ENCODE measurements around the gene RHOV. TPM values are rescaled to one million over a fixed set of nuclear protein-coding genes. Genes with fewer than 3 reads are reported as not detected.

The RHOV gene
- total RNA-seq, 2 donors from 2014 or later: 0.24 to 0.45 TPM

DNA sequence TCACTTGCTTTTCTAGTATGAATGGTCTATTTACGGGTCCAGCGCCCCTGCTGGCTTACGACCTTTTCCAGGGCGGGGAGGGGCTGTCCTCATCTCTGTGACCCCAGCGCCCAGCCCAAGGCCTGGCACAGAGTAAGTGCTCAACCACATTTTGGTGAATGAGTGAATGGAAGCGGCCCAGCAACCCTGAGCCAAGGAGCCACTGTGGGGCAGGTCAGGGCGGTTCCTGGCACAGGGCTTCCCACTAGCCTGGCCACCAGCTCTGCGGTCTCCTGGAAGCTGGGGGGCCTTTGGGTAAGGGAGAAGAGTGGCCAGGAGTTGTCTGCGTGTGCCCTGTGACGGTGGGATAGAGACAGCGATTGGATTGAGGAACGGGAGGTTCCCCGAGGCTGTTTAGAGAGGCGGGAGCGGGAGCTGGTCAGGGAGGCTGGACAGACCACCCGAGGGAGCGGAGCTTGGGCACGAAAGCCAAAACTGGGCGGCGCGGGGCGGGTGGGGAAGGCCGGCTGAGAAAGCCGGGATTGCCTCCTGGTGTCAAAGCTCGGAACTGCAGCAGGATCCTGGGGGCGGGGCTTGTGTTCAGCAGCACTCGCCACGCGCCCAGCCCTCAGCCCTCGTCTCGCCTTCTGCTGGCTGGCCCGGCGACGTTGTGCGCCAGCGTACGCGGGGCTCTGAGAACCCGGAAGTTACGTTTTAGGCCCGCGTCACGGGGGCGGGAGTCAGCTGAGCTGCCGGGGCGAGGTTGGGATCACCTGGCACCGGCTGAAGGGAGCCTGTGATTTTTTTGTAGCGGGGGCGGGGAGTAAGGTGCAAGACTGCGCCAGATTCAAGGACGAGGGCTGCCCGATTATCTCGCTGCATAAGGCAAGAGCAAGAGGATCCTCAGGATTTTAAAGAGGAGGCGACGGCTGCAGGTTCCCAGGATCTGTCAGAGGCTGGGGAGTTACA lies 20.0 kb upstream of the RHOV start, which contains the start of gene VPS18:
TSS of gene VPS18 (plus strand) at position 718 of the 948 bp plus-strand sequence. CDS start 319 bp downstream, outside the sequence.
- peak within 1 kb of the TSS; percentile 94 for H3K4me3 Mint-ChIP-seq
- H3K4me1 Mint-ChIP-seq: peaks cover 13% of the 10 kb centered on the region
- H3K36me3 Mint-ChIP-seq (ENCODE audit: low read depth): peaks cover 39% of the 10 kb centered on the region
- H3K27ac Mint-ChIP-seq: peak within 1 kb of the TSS; percentile 94
- H3K9me3 Mint-ChIP-seq: no peaks in the 10 kb centered on the region
- no peaks in the 10 kb centered on the region for H3K27me3 Mint-ChIP-seq
- ATAC-seq (replicated peaks): peak; percentile 99

DNA sequence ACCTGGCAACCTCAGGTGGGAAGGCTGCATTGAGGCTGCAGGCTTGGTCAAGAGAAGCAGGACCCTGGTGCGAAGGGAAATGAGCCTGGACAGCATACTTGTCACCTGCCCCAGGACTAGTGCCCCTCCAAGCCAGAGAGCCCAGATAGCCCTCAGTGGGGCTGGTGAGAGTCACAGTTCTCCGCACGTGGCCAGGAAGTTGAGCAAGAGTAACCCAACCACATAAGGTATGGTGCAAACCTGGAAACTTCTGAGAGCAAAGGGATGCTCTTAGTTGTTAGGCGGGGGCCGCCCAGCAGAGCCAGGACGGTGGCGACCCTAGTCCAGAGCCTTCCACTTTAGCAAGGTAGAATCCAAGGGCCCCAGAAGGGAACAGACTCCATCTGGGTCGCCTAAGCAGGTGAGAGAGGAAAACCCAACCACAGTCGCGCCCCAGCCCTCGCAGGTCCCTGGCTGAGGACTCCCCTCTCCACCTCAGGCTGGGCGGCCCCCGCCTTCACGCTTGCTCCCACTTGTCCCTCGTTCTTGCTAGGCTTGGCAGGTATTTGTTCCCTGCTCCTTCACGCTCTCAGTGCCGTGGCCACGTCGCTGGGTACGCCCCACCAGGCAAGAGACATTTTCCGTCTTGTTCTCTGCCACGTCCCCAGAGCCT lies 19.1 kb upstream of the RHOV start:
- peak overlapping the region; percentile 94 for H3K4me3 Mint-ChIP-seq
- no peaks in the 10 kb centered on the region for H3K9me3 Mint-ChIP-seq
- H3K27ac Mint-ChIP-seq: peak overlapping the region; percentile 94
- peaks cover 30% of the 10 kb centered on the region for H3K36me3 Mint-ChIP-seq (ENCODE audit: low read depth)
- ATAC-seq (replicated peaks): no peak
- peaks cover 13% of the 10 kb centered on the region for H3K4me1 Mint-ChIP-seq
- no peaks in the 10 kb centered on the region for H3K27me3 Mint-ChIP-seq

DNA sequence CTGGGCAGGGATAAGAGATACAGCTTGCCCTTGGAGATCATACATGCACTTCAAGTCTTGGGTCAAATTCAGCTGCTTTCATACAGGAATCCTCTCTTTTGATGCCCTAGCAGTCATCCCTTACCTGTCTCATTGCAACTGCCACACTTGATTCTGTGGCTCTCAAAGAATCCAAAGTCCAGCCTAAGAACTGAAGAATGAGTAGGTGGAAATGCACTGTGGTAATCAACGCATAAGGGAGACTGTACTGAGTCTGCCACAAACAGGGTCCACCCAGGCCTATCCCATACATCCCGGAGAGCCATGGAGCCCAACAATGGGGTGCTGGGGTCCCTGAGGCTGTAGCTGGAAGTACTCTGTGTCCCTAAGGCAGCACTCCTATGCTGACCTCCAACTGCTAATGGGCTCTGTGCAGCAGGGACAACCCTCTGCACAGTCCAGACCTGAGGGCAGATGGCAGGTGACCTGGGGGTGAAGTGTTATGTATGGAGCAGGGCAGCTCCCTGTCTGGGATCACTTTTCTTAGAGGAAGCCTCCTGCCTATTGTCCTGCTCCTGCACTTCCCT lies 18.5 kb upstream of the RHOV start:
- peak overlapping the region; percentile 37 for H3K4me3 Mint-ChIP-seq
- no peak overlapping the region for H3K27ac Mint-ChIP-seq
- no peak for ATAC-seq (replicated peaks)
- H3K4me1 Mint-ChIP-seq: peaks cover 13% of the 10 kb centered on the region
- peaks cover 24% of the 10 kb centered on the region for H3K36me3 Mint-ChIP-seq (ENCODE audit: low read depth)
- no peaks in the 10 kb centered on the region for H3K9me3 Mint-ChIP-seq
- H3K27me3 Mint-ChIP-seq: no peaks in the 10 kb centered on the region

DNA sequence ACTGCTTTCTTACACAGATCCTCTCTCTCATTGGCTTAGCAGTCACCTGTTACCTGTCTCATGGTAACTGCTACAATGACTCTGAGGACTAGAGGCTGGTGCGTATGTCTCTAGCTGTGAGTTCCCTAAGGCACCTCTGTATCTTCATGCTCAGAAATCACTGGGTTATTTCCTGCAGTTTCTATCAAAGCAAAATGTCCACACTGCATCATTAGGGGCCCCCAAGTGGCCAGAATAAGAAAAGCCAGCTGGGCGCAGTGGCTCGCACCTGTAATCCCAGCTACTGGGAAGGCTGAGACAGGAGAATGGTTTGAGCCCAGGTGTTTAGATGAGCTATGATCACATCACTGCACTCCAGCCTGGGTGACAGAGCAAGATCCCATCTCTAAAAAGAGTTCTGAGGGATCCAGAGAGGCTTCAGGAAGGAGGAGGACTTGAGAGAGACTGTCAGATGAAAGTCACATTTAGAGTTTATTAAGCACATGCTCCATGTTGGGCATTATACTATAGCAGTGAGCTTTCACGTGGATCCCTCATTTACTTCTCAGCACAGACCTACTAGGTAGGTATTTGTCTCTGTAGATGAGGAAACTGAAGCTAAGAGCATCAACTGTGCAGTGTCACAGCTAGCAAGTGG lies 17.9 kb upstream of the RHOV start:
- Mint-ChIP-seq H3K9me3 (no peaks in the 10 kb centered on the region), H3K4me3 (no peak overlapping the region), H3K36me3 (ENCODE audit: low read depth) (peaks cover 18% of the 10 kb centered on the region), H3K27me3 (no peaks in the 10 kb centered on the region), H3K4me1 (peaks cover 13% of the 10 kb centered on the region), H3K27ac (no peak overlapping the region)
- no peak for ATAC-seq (replicated peaks)

DNA sequence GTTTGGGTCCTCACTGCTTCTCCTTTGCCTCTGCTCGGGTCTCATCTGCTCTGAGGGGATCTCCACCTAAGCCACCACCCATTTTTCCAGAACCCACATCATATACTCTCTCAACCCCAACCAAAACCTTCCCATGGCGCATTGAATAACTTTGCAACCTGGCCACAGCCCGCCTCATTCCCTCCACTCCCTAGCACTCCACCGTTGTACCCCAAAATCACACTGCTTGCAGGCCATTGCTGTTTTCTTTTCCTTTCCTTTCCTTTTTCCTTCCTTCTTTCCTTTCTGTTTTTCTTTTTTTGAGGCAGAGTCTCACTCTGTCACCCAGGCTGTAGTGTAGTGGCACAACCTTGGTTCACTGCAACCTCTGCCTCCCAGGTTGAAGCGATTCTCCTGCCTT lies 17.1 kb upstream of the RHOV start:
- peaks cover 13% of the 10 kb centered on the region for H3K4me1 Mint-ChIP-seq
- ATAC-seq (replicated peaks): no peak
- H3K27me3 Mint-ChIP-seq: no peaks in the 10 kb centered on the region
- no peak overlapping the region for H3K4me3 Mint-ChIP-seq
- peaks cover 10% of the 10 kb centered on the region for H3K36me3 Mint-ChIP-seq (ENCODE audit: low read depth)
- H3K9me3 Mint-ChIP-seq: no peaks in the 10 kb centered on the region
- no peak overlapping the region for H3K27ac Mint-ChIP-seq

DNA sequence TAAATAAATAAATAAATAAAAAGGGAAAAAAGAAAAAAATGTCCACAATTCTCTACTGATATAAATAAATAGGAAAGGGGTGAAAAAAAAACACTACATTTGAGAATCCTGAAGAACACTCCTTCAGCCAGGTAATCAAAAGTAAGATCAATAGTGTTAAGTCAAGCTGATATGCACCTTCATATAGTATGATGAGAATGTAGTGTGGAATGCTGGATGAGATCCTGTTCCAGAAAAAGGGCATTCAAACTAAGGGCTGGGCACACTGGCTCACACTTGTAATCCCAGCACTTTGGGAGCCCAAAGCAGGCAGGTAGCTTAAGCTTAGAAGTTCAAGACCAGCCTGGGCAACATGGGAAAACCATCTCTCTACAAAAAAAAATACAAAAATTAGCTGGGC lies 15.1 kb upstream of the RHOV start:
- Mint-ChIP-seq H3K27ac (no peak overlapping the region), H3K4me1 (peaks cover 9% of the 10 kb centered on the region), H3K9me3 (no peaks in the 10 kb centered on the region), H3K27me3 (no peaks in the 10 kb centered on the region), H3K4me3 (no peak overlapping the region), H3K36me3 (ENCODE audit: low read depth) (no peaks in the 10 kb centered on the region)
- ATAC-seq (replicated peaks): no peak

DNA sequence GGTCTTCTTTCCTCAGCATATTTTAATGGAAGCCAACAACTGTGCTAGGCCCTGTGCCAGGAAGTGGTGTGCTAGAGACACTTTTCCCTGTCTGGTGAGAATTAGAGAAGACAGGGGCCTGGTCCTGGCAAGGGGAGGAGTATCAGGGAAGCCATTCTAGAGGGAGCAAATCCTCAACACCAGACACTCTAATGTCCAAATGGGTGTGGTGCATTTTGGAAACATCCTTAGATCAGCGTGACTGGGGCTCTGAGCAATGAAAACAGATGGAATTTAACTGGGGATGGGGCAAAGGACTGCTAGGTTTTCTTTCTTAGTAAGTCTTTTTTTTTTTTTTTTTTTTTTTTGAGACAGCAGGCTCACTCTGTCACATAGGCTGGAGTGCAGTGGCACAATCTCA lies 12.6 kb upstream of the RHOV start:
- Mint-ChIP-seq H3K4me3 (no peak overlapping the region), H3K4me1 (peaks cover 5% of the 10 kb centered on the region), H3K36me3 (ENCODE audit: low read depth) (no peaks in the 10 kb centered on the region), H3K27me3 (no peaks in the 10 kb centered on the region), H3K27ac (no peak overlapping the region), H3K9me3 (no peaks in the 10 kb centered on the region)
- no peak for ATAC-seq (replicated peaks)

DNA sequence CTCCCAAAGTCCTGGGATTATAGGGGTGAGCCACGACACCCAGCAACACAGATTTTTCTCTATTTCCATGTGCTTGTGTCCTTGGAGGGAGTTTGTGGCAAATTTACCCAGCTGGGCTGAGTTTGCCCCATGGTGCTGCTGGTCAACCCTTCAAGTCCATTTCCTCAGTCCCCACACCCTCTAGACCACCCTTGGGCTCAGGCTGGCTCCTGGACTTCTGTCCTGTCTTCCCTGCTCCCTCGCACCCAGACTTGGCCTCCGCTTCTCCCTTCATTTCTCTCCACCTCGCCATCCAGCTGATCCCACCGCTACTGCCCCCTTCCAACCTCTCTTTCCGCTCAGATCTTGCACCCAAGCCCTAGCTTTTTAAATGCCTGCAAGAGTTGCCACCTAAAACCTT lies 7.3 kb upstream of the RHOV start:
- H3K9me3 Mint-ChIP-seq: no peaks in the 10 kb centered on the region
- no peak overlapping the region for H3K27ac Mint-ChIP-seq
- no peak overlapping the region for H3K4me3 Mint-ChIP-seq
- H3K4me1 Mint-ChIP-seq: peaks cover 10% of the 10 kb centered on the region
- no peaks in the 10 kb centered on the region for H3K36me3 Mint-ChIP-seq (ENCODE audit: low read depth)
- no peak for ATAC-seq (replicated peaks)
- H3K27me3 Mint-ChIP-seq: no peaks in the 10 kb centered on the region

DNA sequence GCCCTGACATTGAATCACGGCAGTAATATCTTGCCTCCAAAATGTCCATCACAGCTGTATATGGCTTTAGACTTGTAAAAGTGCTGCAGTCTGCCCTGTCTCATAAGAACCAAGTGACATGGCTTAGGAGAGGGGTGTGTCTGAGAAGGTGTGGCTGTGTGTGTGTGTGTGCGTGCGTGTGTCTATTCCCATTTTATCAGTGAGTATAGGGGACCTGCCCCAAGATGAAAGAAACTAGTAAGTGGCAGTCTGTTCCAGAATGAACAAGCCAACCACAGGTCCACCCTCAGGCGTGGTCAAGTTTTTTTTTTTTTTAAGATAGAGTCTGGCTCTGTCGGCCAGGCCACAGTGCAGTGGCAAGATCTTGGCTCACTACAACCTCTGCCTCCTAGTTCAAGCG lies 5.6 kb upstream of the RHOV start:
- Mint-ChIP-seq H3K36me3 (ENCODE audit: low read depth) (no peaks in the 10 kb centered on the region), H3K4me1 (peaks cover 5% of the 10 kb centered on the region), H3K27ac (no peak overlapping the region), H3K27me3 (no peaks in the 10 kb centered on the region), H3K9me3 (no peaks in the 10 kb centered on the region), H3K4me3 (no peak overlapping the region)
- peak; percentile 61 for ATAC-seq (replicated peaks)

DNA sequence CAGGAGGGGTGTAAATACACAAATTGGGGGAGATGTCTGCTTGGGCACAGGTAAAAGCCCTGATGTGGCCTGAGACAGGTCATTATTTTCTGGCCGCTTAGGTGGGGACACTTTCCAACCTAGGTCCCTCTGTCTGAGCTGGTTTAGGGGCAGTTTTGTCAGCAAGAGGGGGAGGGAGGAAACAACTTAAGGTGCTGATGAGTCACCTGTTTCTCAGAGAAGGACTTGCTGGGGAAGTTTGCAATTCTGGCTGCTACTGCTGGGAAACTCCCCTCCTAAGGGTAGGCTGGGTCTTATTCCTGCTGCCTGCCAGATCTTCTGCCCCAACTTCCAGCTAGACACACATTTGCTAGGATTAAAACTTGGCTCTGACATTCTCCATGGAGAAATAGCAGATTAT lies 4.8 kb upstream of the RHOV start:
- peak overlapping the region; percentile 46 for H3K4me3 Mint-ChIP-seq
- no peaks in the 10 kb centered on the region for H3K27me3 Mint-ChIP-seq
- no peaks in the 10 kb centered on the region for H3K36me3 Mint-ChIP-seq (ENCODE audit: low read depth)
- no peaks in the 10 kb centered on the region for H3K9me3 Mint-ChIP-seq
- peak; percentile 91 for ATAC-seq (replicated peaks)
- H3K4me1 Mint-ChIP-seq: peaks cover 5% of the 10 kb centered on the region
- peak overlapping the region; percentile 84 for H3K27ac Mint-ChIP-seq

DNA sequence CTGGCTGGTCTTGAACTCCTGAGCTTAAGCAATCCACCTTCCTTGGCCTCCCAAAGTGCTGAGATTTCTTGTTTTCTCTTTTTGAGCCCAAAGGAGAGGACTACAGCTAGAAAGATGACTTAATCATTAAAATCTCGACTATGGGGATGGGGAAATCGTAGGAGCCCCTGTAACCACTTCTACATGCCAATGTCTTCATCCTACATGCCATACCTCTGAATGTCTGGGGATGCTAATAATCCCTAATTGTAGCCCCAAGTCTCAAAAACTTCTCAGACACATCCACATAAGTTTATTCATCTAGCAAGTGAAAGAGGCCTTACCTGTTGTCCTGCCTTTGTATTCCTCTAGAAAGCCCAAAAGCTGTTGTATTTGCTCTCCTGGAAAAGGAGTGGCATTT lies 3.7 kb upstream of the RHOV start:
- no peak overlapping the region for H3K27ac Mint-ChIP-seq
- H3K36me3 Mint-ChIP-seq (ENCODE audit: low read depth): no peaks in the 10 kb centered on the region
- H3K9me3 Mint-ChIP-seq: no peaks in the 10 kb centered on the region
- no peaks in the 10 kb centered on the region for H3K27me3 Mint-ChIP-seq
- no peak for ATAC-seq (replicated peaks)
- no peak overlapping the region for H3K4me3 Mint-ChIP-seq
- H3K4me1 Mint-ChIP-seq: peaks cover 5% of the 10 kb centered on the region

DNA sequence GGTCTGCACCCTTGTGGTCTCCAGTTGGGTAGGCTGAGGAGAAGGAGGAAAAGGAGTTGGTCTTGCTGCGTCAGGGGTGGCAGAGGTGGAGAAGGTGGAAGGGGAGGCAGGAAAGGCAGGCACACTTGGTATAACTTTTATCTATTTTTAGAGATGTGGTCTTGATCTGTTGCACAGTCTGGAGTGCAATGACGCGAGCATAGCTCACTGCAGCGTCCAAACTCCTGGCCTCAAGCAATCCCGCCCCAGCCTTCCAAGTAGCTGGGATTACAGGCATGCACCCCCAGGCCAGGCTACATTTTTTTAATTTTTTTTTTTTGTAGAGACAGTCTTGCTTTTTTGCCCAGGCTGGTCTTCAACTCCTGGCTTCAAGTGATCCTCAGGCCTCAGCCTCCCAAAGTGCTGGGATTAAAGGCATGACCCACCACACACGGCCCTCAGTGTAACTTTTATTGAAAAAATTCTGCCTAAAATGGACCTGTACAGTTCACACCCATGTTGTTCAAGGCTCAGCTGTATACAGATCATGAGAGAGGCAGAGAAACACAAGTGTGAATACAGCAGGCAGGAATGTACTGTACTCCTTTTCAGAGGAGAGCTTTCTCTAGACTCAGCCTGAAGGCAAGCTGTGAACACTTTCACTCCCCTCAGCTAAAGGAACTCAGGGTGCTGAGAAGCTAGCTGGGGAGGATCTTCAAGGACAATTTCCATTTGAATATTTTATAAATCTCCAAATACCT lies 2.1 kb upstream of the RHOV start:
- ATAC-seq (replicated peaks): no peak
- H3K27me3 Mint-ChIP-seq: no peaks in the 10 kb centered on the region
- no peak overlapping the region for H3K27ac Mint-ChIP-seq
- no peaks in the 10 kb centered on the region for H3K9me3 Mint-ChIP-seq
- H3K36me3 Mint-ChIP-seq (ENCODE audit: low read depth): no peaks in the 10 kb centered on the region
- H3K4me1 Mint-ChIP-seq: peaks cover 13% of the 10 kb centered on the region
- no peak overlapping the region for H3K4me3 Mint-ChIP-seq

DNA sequence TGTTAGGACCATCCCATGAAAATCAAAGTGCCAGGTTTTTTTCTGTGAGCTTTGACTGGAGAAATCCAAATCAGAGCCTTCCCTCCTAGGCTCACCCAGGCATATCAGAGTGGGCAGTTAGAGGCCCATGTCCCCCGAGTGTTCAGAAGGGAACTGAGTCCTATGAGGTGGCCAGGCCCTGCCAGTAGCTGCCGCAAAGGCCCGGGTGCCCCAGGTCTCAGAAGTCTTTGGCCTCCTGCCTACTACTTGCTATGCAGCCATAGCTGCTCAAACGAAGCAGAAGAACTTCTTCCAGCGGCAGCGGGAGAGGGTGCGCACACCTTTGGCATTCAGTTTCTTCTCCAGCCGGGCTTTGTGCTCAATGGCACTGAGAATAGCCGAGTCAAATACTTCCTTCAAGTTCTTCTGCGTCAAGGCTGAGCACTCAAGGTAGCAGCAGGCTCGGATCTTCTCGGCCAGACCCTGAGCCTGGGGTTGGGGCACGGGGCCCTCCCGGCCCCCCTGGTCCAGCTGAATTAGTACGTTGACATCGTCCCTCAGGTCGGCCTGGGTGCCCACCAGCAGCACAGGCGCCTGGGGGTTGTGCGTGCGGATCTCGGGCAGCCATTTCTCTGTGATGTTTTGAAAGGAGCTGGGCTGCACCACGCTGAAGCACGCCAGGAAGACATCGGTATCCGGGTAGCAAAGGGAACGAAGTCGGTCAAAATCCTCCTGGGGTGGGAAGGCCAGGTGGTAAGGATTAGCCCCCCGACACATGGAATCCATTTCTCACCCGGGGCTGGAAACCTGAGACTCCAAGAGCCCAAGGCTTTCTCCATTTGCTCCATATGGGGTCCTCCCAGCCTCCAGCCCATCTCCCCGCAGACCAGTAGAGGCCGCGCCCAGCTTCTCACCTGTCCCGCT lies 992 bp downstream of the RHOV start:
- Mint-ChIP-seq H3K9me3 (no peaks in the 10 kb centered on the region), H3K27ac (no peak overlapping the region), H3K4me1 (peaks cover 8% of the 10 kb centered on the region), H3K36me3 (ENCODE audit: low read depth) (no peaks in the 10 kb centered on the region), H3K4me3 (peak overlapping the region; percentile 58), H3K27me3 (no peaks in the 10 kb centered on the region)
- ATAC-seq (replicated peaks): no peak

All from activated T-helper 17 cell treated with anti-CD3 and anti-CD28 coated beads, Interleukin-2, amount 50 U/mL, for 72 hours (primary cell).